Endodermal cell (in vitro differentiated cells): ENCODE results near the gene TMIGD3. TPM values are rescaled to one million over a fixed set of nuclear protein-coding genes. Genes with fewer than 3 reads are reported as not detected.

Source experiments
- DNase-seq: peaks from one replicate; pipeline ENCODE4 v3.0.0-alpha.2; 2017
- H3K27ac ChIP-seq: 2 replicates; pipeline ENCODE4 v1.5.1; 2013; ENCODE audit warnings: mild to moderate bottlenecking, low read depth, low read length, moderate library complexity
- H3K27me3 ChIP-seq: 2 replicates; pipeline ENCODE4 v1.6.1; 2013; ENCODE audit warnings: mild to moderate bottlenecking, low read length, moderate library complexity; ENCODE audit not compliant: insufficient read depth, control insufficient read depth, poor library complexity, severe bottlenecking
- H3K36me3 ChIP-seq: 2 replicates; pipeline ENCODE4 v1.7.0; 2013; ENCODE audit warnings: mild to moderate bottlenecking, low read length, moderate library complexity; ENCODE audit not compliant: control insufficient read depth, insufficient read depth
- H3K4me1 ChIP-seq: one replicate; pipeline ENCODE4 v1.7.0; 2013; ENCODE audit warnings: low read length; ENCODE audit not compliant: control insufficient read depth, insufficient read depth
- H3K4me3 ChIP-seq: 2 replicates; pipeline ENCODE4 v1.5.1; 2013; ENCODE audit warnings: mild to moderate bottlenecking, low read length, moderate library complexity
- H3K9ac ChIP-seq: 2 replicates; pipeline ENCODE4 v1.6.1; 2013; ENCODE audit warnings: mild to moderate bottlenecking, low read length, moderate library complexity; ENCODE audit not compliant: poor library complexity, severe bottlenecking; ENCODE audit errors: extremely low read depth
- H3K9me3 ChIP-seq: 2 replicates; pipeline ENCODE4 v1.6.1; 2013; ENCODE audit warnings: mild to moderate bottlenecking, low read length, moderate library complexity; ENCODE audit not compliant: control insufficient read depth
- H3K27ac Mint-ChIP-seq: 2 replicates; pipeline ENCODE4 v1.8.0; 2020; ENCODE audit warnings: mixed read lengths
- H3K27me3 Mint-ChIP-seq: 2 replicates; pipeline ENCODE4 v1.8.0; 2021; ENCODE audit warnings: mild to moderate bottlenecking, mixed read lengths; ENCODE audit not compliant: insufficient read depth
- H3K36me3 Mint-ChIP-seq: 2 replicates; pipeline ENCODE4 v1.8.0; 2020; ENCODE audit warnings: low read depth, mixed read lengths
- H3K4me1 Mint-ChIP-seq: 2 replicates; pipeline ENCODE4 v1.8.0; 2020; ENCODE audit warnings: mixed read lengths
- H3K4me3 Mint-ChIP-seq: 2 replicates; pipeline ENCODE4 v1.8.0; 2020; ENCODE audit warnings: mild to moderate bottlenecking, moderate library complexity, mixed read lengths
- H3K9me3 Mint-ChIP-seq: 2 replicates; pipeline ENCODE4 v1.8.0; 2020; ENCODE audit warnings: mild to moderate bottlenecking, mixed read lengths
- CTCF ChIP-seq: fragments of 200-600 bp; sonication (generic); conservative IDR thresholded peaks from 2 replicates; pipeline ENCODE4 v1.5.0; 2021; ENCODE audit warnings: antibody characterized with exemption, mild to moderate bottlenecking
- WGBS, 2 experiments: methylation state at CpG; one replicate each; pipeline versions ENCODE4 v1.1.5 to v1.1.7; 2013; ENCODE audit warnings: missing lambda C conversion rate in 2 of 2, mixed read lengths in 1 of 2; ENCODE audit not compliant: insufficient coverage in 1 of 2, insufficient read length in 1 of 2; 5-methylcytosine and 5-hydroxymethylcytosine counted together
- total RNA-seq, 2 donors: library from RNA; stranded (reverse); fragmentation: NEBNext Ultra II Directional in 1 of 2; extraction: Animal tissue kit (Norgen Biotek cat#: 25700) in 1 of 2; gene quantifications; 2 replicates in 1 of 2; 3 replicates in 1 of 2; pipeline ENCODE4 v1.2.1, GENCODE V29; 2021

Gene TMIGD3
- total RNA-seq, 2 donors from 2014 or later, result not detected

GRCh38 chr1:111499026-111499785 is 4.2 kb downstream of the TMIGD3 start:
- Histone ChIP-seq H3K4me1 (no peaks in the 10 kb centered on the region), H3K36me3 (no peaks in the 10 kb centered on the region), H3K9ac (no peak overlapping the region), H3K9me3 (no peaks in the 10 kb centered on the region), H3K4me3 (no peak overlapping the region), H3K27me3 (no peaks in the 10 kb centered on the region), H3K27ac (no peak overlapping the region)
- TF ChIP-seq CTCF, result no peak
- no peaks in the 10 kb centered on the region for H3K27me3 Mint-ChIP-seq
- no peaks in the 10 kb centered on the region for H3K36me3 Mint-ChIP-seq
- no peak for DNase-seq
- H3K9me3 Mint-ChIP-seq, result peaks cover 6% of the 10 kb centered on the region
- H3K4me3 Mint-ChIP-seq, result no peak overlapping the region
- H3K4me1 Mint-ChIP-seq, result no peaks in the 10 kb centered on the region
- 83 to 94% methylated on average over 1 to 4 of the region's 5 CpGs for WGBS, 2 experiments
- H3K27ac Mint-ChIP-seq, result no peak overlapping the region

DNA sequence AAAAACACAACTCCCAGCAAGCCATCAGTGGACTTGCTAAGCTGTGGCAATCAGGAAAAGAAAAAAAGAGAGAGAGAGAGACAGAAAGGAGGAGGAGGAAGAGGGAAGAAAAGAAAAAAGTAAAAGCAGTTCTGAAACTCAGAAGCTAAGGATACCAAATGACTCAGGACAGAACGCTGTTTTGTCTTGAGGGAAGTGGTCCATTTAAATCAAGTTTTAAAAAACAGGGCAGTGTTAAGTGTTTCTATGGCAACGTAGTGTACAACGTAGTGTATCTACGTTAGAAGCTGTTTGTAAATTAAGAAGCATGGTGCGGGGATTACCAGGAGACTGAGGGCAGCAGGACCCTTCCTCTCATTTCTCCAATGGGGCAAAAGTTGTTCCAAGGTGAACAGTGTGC is 5.8 kb downstream of the TMIGD3 start:
- Mint-ChIP-seq H3K4me3 (no peak overlapping the region), H3K27me3 (no peaks in the 10 kb centered on the region), H3K9me3 (peaks cover 6% of the 10 kb centered on the region), H3K36me3 (no peaks in the 10 kb centered on the region), H3K27ac (no peak overlapping the region), H3K4me1 (no peaks in the 10 kb centered on the region)
- no peak overlapping the region for H3K4me3 ChIP-seq
- 90 to 95% methylated on average over 5 of the region's 5 CpGs for WGBS, 2 experiments
- DNase-seq, result no peak
- no peak overlapping the region for H3K27ac ChIP-seq
- no peaks in the 10 kb centered on the region for H3K36me3 ChIP-seq
- no peak overlapping the region for H3K9ac ChIP-seq
- H3K4me1 ChIP-seq, result no peaks in the 10 kb centered on the region
- TF ChIP-seq CTCF, result no peak
- no peaks in the 10 kb centered on the region for H3K27me3 ChIP-seq
- H3K9me3 ChIP-seq, result no peaks in the 10 kb centered on the region

GRCh38 chr1:111496398-111496797 is 7.0 kb downstream of the TMIGD3 start:
- H3K4me3 ChIP-seq, result no peak overlapping the region
- H3K9me3 ChIP-seq, result no peaks in the 10 kb centered on the region
- DNase-seq, result no peak
- H3K27ac ChIP-seq, result no peak overlapping the region
- no peaks in the 10 kb centered on the region for H3K27me3 Mint-ChIP-seq
- no peaks in the 10 kb centered on the region for H3K36me3 Mint-ChIP-seq
- H3K4me1 Mint-ChIP-seq, result no peaks in the 10 kb centered on the region
- no peaks in the 10 kb centered on the region for H3K36me3 ChIP-seq
- no peaks in the 10 kb centered on the region for H3K27me3 ChIP-seq
- H3K9me3 Mint-ChIP-seq, result peaks cover 6% of the 10 kb centered on the region
- 92 to 93% methylated on average over 2 to 4 of the region's 4 CpGs for WGBS, 2 experiments
- H3K27ac Mint-ChIP-seq, result no peak overlapping the region
- no peak overlapping the region for H3K9ac ChIP-seq
- H3K4me3 Mint-ChIP-seq, result no peak overlapping the region
- no peak for TF ChIP-seq CTCF
- no peaks in the 10 kb centered on the region for H3K4me1 ChIP-seq
